CD4-positive, alpha-beta T cell treated with Interleukin-21 for 1 hour (primary cell): ENCODE measurements around the gene ADNP2.

Source experiments
- DNase-seq: peaks from one replicate; pipeline ENCODE4 v3.0.0-alpha.2; 2020

ADNP2 gene

DNA sequence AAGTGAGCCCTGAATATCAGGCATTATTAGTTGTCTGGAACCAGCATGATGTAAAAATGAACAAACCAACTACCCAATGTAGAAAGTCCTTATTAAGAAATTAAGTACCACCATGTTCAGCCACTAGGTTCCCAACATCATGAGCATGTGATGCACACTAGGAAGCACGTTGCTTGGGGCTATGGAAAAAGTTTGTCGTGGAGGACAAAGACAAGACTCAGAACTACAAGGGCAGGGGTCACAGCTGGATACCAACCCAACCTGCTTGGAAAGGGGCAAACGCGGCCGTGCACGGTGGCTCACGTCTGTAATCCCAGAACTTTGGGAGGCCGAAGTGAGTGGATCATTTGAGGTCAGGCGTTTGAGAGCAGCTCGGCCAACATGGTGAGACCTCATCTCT is 64.0 kb downstream of the ADNP2 start:
- no peak for DNase-seq

DNA sequence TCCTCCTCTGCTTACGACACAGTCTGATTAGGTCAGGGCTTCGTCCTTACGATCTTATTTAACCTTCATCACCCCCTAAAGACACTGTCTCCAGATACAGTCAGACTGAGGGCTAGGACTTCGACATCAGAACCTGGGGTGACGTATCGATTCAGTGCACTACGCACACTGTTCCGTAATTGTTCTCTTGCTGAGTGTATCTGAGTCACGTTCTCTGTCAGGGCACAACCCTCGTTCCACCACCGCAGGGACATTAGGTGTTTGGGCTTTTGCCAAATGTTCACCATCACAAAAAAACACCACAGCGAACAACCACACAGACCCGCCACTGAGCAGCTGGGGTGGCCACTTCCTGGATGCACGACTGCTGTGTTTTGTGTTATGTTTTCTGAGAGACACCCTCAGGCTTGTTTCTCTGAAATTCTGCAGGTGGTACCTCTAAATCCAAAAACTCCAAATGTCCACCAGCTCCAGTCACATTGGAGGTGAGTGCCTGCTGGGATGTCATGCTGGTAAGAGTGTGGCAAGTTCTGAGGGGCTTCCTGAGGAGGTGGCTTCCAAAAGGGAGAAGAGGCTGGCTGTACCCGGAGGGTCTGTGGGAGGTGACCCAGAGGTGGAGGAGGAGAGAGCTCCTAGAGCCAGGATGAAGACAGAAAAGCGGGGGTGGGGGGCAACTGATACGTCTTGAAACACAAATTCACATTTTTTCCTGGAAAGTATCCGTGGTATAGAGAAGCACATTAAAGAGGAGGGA is 66.6 kb downstream of the ADNP2 start:
- DNase-seq = peak; percentile 81

DNA sequence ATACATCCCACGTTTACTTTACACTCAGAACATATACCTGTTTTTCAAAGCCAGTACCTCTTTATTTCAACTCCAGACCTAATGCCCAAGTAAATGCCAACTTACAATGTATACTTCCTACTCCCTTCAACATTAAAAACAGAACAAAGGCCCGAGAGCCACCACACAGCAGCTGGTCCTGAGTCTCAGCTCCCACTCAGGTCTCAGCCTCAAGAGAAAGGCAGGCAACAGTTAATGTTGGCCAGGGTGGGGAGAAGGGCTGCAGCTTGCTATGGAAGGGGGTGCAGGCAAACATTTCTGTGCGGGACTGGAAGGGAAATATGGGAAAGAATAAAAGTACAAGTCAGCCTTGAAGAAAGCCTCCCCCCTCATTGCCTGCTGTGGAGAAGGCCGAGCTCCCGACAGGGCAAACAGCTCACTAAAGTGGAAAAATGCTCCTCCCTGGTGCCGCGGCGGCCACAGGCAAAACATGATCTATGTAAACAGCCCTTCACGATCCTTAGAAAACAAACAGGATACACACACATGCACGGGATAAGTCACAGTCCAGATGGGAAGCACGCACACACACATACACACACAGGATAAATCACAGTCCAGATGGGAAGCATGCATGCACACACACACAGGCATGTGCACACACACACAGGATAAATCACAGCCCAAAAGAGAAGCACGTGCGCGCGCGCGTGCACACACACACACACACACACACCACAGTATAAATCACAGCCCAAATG is 67.4 kb downstream of the ADNP2 start:
- DNase-seq = no peak

DNA sequence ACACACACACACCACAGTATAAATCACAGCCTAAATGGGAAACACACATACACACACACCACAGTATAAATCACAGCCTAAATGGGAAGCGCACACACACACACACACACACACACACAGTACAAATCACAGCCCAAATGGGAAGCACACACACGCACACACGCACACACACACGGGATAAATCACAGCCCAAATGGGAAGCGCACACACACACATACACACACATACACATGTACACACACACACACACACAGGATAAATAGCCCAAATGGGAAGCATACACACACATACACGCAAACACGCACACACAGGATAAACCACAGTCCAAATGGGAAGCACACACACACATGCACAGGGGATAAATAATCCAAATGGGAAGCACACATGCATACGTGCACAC is 68.1 kb downstream of the ADNP2 start:
- no peak for DNase-seq

DNA sequence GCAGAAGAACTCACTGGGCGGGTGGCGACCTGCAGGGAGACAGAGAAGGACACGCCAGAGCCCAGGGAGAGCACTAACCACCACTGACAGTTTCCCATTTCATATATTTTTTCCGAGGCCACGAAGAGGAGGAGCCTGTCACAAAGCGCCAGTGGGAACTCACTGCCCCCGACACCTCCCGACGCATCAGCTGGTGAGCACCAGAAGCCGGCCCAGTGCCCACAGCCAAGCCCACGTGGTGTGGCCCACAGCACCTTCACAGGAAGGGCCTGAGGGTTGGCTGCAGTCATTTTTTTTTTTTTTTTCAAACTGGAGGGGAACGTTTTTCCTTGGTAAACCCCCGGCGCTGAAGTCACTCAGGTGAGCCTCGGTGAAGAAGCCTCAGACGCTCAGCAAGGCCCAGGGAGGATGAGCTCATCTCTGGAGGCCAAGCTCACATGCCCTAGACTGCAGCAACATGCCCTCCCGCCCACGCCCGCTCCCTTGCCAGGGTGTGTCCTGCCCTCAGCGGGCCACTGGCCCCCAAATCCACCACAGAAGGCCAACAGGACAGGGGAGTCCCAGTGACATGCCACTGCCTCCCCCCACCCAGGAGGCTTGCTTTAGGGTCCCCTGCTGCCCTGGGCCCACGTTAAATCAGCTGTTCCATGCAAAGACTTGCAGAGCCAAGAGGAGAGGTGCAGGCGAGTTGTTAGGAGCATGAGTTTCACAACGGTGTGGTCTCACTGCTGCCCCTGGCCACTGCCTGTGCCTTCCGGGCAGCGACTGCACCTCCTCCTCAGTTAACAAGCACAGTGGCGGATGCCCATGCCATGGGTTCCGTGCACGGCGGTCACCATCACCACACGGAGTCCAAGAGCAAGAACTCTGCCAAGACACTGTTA is 70.1 kb downstream of the ADNP2 start:
- no peak for DNase-seq

DNA sequence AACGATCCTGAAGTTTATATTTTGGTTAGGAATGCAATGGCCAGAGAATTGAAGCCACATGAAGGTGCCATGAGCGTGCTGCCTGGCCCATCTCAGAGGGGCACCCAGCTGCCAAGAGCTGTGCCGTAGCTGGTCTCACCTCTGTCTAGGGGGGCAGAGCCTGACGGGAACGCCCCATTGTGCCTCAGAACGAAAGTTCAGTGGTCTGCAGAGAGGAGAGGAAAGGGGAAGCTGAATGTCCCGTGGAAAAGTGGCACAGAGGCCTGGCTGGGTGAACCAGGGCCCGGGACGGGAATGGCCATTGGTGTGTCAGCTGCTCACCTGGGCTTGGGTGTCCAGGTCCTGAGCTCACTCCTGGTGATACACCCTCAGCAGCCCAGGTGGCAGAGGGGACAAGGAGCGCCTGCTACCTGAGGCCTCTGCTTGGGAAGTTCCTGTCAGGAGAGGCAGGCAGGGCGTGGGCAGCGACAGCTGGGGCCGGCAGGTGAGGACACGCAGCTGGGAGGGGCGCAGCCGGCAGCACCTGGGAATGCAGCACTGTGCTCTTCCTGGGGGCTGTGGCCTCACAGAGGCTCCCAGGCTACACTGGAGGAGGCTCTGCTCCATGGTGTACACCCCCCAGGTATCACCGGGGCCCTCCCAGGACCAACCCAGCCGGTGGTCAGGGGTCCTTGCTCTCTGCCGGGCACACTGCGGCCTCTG is 70.9 kb downstream of the ADNP2 start:
- no peak for DNase-seq

DNA sequence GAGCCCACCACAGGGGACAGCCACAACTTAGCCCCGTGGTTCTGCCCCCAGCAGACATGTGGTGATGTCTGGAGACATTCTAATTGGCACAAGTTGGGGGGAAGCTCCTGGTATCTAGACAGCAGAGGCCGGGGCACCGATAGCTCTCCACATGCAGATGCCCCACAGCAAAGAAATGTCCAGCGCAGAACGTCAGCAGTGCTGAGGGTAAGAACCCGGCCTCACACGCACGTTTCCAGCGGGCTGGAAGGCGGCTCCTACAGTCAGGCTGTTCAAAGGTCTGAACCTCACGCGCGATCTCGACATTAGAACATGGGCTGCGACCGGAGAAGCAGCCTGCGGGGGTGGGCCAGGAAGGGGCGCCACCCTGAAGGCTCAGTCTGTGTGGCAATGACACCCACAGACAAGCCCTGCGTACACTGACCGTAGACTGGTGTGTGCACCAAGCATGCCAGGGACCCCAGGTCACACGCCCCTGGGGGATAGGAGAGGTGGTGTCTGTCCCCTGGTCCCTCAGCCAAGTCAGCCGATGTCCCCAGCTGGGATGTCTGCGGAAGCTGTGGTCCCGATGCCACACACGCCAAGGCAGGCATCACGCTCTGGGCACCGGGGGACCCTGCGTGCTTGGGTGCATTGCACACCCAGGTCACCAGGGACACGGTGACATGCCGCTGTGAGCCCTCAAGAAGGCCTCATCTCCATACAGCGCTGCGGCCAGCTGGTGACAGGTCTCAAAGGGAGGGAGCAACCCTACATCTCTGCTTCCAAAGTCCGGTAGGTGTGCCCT is 71.9 kb downstream of the ADNP2 start:
- DNase-seq = no peak

DNA sequence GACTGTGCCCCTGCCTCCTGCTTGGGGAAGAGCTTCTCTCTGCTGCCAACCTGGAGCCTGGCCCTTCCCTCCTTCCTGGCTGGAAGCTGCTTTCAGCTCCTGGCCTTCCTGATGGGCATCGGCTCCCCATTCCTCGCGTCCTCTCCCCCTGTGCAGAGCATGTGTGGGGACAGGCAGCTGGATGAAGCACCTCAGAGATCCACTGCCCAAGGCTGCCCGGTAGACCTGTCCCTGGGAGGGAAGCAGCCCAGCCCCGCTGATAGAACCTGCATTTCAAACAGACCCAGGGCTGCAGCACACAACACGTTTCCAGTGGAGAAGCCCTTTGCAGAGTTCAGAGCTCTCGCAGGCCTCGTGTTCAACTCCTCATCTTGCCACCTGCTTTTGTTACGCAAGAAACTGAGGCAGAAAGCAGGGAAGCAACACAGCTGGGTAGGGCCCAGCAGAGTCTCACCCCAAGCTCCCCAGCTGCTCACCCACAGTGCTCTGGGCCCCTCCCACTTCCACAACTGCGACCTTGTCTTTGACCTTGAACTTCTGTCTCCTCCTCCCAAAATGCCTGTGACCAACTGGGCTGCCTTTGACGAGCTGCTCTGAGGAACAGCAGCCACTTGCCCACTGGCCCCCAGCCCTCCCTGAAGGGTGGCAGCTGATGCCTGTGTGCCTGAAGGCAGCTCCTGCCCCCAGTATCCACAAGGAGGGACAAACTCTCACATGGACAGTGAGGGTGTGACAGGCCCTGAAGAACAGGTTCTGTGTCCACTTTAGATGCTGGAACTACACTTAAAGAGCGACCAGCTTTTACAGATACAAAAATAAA is 72.8 kb downstream of the ADNP2 start:
- no peak for DNase-seq

DNA sequence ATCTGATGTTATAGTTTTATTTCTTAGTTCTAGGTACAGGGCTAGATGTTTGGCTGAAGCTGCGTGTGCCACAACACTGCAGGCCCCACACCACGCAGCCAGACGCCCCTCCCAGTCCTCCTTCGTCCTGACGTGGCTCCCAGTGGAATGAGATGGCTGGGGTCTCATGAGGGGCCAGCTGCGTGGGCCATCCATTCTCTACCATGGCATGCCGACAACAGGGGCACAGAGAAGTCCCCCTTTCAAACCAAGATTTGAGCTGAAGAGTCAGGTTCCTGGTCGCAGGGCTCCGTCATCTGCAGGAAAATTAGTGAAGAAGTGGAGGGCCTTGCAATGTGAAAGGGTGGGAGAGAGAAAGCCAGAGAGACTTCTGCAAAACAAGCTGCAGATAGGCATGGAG is 73.8 kb downstream of the ADNP2 start:
- DNase-seq = no peak

DNA sequence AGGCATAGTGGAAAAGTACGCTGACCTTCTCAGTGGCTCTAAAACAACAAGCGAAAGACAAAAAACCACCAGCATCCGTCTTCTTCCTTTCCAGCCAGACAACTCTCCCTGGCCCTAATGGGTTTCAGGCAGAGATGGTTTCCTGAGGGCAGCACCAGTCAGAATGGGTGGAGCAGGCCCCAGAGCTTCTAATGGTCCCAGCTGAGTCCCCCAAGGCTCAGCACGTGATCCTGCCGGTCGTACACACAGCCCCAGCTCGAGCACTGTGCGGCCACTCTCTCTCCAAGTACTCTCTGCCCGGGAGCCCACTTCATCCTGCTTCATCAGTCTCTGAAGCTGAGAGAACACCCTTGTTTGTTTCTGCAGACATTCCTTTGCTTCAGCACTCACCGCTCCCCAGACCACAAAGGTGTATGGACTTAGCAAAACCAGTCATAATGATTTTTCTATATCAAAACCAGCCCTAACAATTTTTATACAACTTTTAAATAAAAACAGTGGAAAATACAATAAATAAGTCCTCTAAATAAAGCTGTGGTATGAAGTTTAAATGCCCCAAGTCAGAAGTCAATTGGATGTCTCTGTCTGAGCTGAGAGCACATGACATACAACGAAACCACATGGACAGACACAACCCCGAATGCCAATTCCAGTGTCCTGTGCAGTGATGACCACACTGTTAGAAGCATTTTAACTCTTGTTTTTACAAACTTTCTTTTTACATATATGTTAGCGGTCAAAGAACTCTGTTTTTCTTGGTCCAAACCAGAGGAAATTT is 74.4 kb downstream of the ADNP2 start:
- no peak for DNase-seq

DNA sequence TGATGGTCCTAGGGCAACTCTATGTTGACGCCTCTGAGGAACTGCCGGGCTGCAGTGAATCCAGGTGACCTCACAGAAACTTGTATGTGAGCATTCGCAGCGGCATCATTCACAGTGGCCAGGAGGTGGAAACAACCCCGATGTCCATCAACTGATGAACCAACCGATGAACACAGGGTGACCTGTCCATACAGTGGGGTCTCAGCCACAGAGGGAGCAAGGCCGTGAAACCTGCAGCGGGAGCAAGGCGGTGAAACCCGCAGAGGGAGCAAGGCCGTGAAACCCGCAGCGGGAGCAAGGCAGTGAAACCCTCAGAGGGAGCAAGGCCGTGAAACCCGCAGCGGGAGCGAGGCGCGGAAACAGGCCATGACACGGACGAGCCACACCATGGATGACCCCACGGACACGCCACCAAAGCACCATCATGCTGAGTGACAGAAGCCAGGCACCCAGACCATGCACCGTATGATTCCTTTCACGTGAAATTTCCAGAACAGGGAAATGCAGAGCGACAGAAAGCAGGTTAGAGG is 75.2 kb downstream of the ADNP2 start:
- no peak for DNase-seq

DNA sequence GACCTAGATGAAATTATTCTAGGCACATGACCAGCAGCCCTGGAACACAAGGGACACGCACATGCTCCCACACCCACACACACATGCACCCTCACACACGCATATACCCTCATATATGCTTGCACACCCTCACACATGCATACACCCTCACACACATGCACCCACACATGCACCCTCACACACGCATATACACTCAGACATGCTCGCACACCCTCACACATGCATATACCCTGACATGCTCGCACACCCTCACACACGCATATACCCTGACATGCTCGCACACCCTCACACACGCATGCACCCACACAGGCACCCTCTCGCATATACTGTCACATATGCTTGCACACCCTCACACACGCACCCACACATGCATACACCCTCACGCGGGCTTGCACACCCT is 76.5 kb downstream of the ADNP2 start:
- no peak for DNase-seq

DNA sequence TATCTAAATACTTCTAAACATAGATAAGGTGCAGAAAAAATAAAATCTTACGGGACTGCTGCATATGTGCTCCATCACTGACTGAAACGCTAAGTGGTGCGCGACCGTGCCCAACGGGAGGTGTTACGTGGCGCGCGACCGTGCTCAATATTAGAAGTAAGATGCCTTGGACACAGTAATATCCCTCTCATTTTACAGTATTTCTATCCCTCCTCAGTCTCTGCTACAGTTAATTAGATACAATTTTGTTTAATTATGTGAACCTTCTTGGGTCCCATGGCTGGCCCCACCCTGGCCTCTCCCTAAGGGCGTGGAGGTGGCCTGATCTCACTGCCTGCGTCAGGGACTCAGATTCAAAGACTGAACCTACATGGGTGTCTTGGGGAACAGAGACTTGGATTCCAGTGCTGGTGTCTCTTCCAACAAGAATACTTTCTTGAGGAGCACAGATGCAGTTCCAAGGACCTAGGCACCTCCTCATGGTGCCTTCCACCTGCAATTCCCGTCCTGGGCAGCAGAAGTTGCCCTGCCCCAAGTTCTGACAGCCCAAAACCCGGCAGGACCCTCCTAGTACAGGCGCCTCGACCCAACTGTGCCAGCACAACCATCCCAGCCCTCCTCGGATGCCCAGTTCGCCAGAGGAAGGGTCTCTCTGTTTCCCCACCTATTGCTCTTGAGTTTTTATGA is 79.0 kb downstream of the ADNP2 start:
- DNase-seq = no peak

DNA sequence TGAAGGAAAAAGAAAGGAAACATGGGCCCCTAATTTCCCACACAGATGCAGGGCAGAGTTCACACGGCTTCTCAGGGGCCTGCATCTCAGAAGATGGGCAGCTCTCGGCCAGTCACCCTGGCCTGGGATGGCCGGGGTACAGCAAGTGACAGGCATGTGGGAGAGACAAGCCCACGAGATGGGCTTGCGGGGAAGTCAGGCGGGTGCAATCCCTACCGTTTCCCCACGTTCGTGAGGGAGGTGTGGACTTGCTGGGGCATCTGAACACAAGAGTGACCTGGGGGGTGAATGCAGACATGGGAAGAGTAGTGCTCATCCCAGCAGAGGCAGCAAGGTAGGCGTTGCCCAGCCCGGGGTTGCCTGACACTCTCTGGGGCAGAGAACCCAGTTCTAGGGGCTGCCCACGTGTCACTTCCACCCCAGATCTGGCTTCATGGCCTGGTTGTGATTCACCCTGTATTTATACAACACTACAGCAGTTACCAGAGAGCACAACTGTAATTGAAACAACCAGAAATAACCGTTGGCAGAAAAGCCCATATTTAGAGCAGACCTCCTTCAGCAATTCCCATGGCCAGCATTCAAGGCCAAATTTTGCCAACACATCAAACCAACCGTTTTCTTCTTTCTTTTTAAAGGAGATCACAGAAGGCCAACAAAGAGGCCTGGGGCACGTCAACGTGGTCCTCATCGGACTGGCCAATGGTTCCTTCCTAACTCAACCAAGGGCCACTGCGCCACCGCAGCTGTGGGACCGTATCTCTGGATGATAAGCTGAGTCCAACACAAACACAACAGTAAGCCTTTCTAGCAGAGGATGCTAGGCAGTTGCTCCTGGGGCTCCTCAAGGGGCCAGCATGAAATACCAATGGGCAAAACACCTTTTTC is 79.8 kb downstream of the ADNP2 start:
- DNase-seq = no peak

DNA sequence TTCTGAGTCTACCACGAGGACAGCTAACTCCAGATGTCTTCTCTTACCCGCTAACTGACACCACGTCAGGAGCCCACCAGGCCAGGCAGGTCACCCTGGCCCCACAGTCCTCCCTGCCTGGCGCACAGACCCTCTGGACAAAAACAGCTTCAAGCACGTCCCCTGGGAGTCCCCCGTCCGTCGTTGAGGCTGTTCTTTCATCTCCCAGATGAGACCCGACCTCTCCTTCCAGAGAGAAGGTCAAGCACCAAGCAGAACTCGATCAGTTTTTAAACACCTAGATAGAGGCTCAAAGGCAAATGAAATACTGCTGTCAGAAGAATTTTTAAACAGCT is 80.4 kb downstream of the ADNP2 start:
- no peak for DNase-seq
